HTERT RPE-1 (cell line): ENCODE data around the gene RUNX2.

Experiments
- in situ Hi-C: fragments of 300-500 bp; cut with MboI; formaldehyde crosslinking; loops from 4 replicates; pipeline ENCODE4 v1.14.3; 2020; ENCODE audit warnings: low sequenced_read_pairs

RUNX2 gene

DNA sequence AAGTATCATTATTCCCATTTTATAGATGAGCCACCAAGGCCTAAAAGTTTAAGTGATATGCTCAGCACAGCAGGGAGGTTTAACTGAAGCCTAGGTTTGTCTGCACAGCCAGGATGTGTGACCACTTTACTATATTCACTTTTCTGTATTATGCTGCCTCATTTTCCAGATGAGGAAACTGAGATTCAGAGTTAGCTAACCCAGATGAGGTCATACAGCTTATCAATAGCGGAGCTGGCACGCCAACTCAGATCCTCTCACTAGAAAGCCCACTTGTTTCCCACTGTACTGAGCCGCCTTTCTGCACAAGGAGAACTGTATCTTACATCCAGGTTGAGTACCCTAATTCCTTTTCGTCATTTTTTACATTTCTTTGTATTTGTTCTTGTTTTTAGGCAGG lies 181.3 kb downstream of the RUNX2 start:
- in situ Hi-C loops: no loop called here

DNA sequence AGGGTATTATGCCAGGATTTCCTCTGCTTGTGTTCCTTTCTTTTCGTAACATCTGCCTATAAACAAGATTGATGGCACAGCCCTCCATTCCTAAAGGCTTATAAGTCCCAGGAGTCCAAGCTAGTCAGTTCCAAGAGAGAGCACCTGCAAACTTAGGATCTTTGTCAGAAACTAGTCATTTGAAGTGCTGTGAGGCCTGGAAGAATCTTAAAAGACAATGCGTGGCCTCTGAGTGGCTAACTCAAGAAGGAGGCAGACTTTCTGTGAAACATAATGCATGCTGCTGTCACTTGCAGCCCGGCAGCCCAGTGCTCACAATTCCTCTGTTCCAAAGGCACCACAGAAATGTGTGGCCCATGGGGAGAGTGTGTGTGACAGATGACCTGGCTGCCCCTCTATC lies 184.6 kb downstream of the RUNX2 start:
- in situ Hi-C loops: no loop called here

- in situ Hi-C loops: no loop called here
Observed at GRCh38 chr6:45513213-45513618, 185.1 kb downstream of the RUNX2 start.

- in situ Hi-C loops: no loop called here
Observed at GRCh38 chr6:45513843-45514242, 185.7 kb downstream of the RUNX2 start.

DNA sequence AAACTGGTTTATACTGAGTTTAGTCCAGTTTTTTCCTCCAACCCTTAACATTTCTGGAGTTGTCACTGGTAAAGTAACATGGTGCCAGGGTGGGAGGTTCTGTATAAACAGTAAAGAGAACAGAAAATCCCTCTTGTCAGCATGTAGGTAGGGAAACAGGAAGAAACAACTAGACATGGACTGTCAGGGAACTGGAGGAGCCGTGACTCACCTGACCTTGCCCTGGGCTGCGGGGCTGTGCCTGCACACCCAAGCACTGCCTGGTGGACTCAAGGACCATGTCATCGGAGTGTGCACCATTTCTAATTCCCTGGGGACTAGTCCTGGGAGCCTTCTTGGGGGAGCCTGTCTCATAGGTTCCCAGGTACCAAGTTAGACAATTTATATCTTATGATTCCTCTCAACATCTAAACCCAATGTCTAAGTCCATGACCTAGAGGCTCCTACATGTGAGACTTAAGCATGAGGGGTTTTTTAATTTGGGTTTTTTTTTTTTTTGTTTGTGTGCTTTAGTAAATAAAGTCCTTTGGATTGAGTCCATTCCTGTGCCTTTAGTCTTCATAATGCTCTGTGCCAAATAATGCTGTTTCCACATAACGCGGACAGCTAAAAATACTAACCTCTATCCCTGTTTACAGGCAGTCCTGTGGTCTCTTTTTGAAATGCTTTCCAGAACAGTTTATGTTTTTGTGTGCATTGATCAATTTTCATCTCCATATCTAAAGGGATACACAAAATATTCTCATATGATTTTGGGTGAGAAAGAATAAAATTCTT lies 186.5 kb downstream of the RUNX2 start:
- in situ Hi-C loops: no loop called here

- in situ Hi-C loops: no loop called here
Observed at GRCh38 chr6:45518013-45518720, 190.0 kb downstream of the RUNX2 start.

- in situ Hi-C loops: no loop called here
Observed at GRCh38 chr6:45521226-45521625, 193.1 kb downstream of the RUNX2 start.

- in situ Hi-C loops: no loop called here
Observed at GRCh38 chr6:45522486-45522885, 194.4 kb downstream of the RUNX2 start.

DNA sequence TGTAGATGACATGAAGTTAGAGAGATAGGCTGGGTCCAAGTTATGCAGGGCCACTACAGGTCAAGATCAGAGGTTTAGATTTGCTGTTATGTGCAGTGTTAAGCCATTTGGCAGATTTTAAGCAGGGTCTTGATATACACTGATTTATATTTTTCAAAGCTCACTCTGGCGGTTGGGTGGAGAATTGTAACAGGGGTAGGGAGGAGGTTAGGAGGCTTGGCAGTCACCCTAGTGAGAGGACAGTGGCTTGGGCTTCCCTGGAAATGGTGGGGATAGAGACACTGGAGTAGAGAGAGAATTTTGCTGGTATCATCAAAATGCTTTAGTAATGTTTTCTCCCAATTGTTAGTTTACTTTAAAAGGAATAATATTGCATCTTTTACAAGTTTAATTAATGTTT lies 199.1 kb downstream of the RUNX2 start:
- in situ Hi-C loops: no loop called here

- in situ Hi-C loops: no loop called here
Observed at GRCh38 chr6:45531999-45532595, 204.0 kb downstream of the RUNX2 start.

GRCh38 chr6:45532721-45533210 lies 204.6 kb downstream of the RUNX2 start:
- in situ Hi-C loops: no loop called here

DNA sequence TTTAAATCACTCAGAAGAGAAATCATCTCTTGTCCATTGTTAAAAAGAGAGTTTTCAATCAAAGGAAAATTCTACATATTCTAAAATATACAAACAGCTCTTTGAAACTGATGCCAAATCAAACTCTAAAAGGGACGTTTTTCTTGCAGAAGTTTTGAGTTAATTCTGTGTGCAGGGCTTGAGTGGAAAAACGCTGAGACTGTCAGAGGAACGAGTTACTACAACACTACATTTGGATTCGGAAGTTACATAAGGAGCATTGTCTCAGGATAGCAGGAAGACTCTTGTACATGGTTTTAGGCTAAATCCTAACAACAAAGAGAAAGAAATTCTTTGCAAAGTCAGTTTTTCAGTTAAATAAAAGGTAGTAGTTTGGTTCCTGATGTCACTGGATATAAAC lies 205.3 kb downstream of the RUNX2 start:
- in situ Hi-C loops: no loop called here

DNA sequence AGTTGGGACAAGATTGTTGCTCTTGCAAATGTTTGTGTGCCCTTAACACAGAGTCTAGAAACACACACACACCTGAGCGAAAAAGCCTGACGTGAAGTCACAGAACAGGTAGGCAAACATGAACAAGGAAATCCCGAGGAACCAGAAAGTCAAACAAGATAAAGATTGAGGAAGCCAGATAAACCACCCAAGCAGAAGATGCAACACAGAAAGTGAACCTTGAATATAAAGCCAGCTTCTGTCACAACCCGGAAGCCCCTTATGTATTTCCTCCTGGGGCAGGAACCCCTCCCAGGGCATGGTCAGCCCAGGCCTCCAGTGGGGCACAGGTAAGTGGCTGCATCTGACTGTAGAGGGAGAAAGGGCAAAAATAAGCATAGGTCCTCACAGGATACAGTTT lies 207.8 kb downstream of the RUNX2 start:
- in situ Hi-C loops: no loop called here

GRCh38 chr6:45537539-45537938 lies 209.4 kb downstream of the RUNX2 start:
- in situ Hi-C loops: no loop called here

- in situ Hi-C loops: no loop called here
Observed at GRCh38 chr6:45538641-45539547, 210.8 kb downstream of the RUNX2 start.

DNA sequence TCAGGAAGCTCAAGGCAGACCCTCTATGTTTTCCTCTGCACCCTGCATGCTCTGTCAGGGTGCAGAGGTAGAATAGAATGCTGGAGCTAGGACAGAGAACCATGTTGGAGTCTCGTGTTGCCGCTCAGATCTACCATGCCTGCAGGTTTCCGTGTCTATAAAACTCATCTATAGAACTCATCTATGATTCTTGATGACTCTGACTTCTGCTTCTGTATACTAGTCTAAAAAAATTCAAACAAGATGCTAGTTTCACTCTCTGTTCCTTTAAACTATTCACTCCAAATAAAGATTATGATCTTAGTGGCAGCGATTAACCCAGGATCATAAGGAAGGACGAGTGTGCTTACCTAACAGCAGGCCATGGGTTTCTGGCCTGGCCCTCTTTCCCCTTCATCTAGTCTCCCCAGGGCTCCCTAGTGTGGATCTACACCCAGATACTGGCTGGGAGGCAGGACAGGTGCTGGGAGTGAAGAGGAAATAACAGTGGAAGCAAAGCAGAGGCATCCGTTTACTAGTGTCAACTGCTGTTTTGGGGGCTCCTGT lies 212.3 kb downstream of the RUNX2 start:
- in situ Hi-C loops: no loop called here

DNA sequence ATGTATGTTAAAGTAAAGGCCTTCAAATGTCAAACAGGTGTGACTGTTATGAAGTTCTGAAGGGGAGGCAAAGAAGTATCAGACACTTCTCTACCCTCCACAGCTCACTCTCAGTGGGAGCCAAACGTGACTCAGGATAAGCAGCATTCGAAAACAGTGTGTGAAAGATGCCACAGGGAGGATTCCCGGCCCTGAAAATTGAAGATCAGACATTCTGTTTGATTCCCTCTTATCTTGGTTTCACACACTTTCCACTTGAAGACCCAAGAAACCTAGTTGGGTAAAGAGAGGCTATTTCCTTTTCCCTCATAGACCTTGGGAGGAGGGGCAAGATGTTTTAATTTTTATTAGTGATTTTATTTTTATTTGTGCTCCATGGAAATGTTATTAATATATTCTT lies 213.8 kb downstream of the RUNX2 start:
- in situ Hi-C loops: no loop called here

DNA sequence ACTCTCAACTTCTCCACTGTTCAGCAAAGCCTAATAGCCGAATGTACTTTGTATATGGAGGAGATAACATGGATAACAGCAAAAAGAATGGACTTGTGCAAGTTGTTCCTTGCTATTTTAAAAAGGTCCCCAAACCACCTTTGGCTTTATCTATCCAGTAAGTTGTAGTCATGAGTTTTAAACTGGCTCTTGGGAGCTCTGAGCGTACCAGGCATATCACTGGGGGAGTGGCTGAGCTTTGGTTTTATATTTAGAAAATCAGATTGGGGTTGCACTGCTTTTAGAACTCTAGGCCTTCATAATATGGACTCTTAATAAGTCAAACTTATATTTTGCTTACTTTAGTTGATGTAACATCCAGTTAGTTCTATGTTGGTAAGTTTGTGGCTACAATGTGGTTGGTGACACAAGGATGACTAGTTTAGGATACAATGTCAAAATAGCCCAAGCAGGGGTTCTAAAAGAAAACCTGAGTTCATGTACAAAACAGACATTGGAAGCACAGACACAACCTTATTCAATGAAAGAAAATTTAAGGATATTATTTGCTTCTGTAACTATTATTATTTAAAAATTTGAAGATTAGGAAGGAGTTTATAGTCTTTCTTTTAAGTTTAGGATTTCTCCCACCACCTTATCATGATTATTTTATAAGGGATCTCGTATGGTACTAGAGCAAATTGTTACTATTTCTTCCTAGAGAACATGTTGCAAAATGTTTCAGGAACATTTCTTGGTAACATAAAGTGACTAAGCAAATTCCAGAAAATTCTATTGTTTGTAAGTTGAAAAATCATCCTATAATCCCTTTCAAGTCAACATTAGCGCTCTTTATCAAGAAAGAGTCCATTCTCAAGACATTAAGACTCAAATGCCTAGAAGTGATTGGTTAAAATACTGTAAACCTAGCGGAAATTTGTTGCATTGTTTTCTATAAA lies 215.4 kb downstream of the RUNX2 start:
- in situ Hi-C loops: no loop called here

DNA sequence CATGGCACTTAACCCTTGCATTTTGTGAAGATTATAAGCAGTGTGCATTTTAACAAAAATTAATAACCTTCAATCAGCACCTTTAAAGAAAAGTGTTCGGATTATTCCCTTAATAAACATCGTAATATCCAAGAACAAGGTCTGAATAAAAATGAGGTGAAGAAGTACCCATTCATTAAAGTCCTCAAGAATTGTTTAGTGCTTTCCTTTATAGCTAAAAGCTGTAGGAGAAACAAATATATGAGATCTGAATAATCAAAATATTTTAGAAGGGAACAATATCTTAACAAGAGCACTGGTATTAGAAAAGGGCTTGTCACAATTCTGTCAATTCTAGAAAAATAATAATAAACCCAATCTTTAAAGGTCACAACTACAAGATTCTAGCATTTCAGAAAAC lies 217.3 kb downstream of the RUNX2 start:
- in situ Hi-C loops: no loop called here
